GM19035 (cell line): Measurements from ENCODE around the gene MPHOSPH10.
"Not testable (repeated sequence)": the region's sequence is repeated elsewhere in the genome, so short reads cannot be mapped to it uniquely, and the experiment has no call there.

ENCODE experiments used
- ATAC-seq: cut with Tn5 transposase; IDR thresholded peaks from one replicate; pipeline ENCODE4 v1.9.1; 2021; ENCODE audit not compliant: unreplicated experiment

The MPHOSPH10 gene

DNA sequence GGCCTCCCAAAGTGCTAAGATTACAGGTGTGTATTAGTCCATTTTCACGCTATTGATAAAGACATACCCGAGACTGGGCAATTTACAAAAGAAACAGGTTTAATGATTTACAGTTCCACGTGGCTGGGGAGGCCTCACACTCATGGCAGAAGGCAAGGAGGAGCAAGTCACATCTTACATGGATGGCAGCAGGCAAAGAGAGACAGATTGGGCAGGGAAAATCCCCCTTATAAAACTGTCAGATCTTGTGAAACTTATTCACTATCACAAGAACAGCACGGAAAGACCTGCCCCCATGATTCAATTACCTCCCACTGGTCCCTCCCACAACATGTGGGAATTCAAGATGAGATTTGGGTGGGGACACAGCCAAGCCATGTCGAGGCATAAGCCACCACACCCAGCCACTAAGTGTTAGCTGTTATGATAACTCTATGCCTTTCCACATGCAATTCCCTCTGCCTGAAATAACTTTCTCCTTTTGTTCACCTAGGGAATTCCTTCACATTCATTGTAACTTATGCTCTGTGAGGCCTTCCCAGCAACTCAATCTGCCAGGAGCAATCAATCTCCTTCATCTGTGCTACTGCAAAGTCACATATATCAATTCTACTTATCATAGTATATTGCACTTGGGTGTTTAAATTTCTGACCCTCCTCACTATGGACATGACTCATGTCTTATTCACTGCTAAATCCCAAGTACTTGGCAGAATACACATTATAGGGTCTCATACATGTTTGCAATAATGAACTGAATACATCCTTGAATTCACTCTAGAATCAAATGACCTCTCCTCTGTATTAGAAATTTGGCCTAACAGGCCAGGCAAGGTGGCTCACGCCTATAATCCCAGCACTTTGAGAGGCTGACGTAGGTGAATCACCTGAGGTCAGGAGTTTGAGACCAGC is 7.8 kb upstream of the MPHOSPH10 start:
- no peak for ATAC-seq

DNA sequence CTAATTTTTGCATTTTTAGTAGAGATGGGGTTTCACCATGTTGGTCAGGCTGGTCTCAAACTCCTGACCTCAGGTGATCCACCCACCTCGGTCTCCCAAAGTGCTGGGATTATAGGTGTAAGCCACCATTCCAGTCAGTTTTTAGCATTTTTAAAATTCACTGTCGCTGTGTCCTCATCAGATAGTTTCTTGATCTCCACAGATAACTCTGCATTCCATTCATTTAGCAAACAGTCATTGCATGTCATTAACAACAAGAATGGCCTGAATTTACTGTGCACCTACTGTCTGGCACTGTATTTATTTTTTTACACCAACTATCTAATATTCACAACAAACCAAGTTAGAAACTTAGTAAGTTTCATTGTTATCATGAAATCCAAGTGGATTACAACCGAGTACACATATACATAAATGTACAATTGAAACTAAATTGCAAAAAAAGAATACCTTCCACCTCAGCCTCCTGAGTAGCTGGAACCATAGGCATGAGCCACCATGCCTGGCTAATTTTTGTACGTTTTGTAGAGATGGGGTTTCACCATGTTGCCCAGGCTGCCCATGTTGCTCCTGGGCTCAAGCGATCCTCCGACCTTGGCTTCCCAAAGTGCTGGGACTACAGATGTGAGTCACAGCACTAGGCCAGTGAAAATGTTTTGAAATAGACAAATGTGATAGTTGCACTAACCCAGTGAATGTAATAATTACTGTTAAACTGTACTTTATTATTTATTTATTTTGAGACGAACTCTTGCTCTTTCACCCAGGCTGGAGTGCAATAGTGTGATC is 4.7 kb upstream of the MPHOSPH10 start:
- ATAC-seq = no peak

DNA sequence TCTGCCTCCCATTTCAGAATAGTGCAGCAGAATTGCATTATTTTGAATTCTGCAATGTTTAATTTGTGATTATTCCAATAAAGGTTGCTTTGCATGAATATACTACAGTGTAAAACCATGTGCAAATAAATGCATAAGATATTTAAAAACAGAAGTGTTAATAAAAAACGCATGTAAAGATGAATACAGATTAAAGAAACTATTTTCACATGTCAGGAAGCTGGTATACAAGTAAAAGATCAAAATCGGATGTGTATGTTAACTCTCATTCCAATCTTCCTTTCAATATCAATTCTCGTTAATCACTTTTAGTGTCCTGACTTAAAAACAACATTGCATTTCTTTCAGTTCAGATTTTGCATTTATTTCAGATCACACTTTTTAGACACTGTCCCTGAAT is 3.5 kb upstream of the MPHOSPH10 start:
- no peak for ATAC-seq

DNA sequence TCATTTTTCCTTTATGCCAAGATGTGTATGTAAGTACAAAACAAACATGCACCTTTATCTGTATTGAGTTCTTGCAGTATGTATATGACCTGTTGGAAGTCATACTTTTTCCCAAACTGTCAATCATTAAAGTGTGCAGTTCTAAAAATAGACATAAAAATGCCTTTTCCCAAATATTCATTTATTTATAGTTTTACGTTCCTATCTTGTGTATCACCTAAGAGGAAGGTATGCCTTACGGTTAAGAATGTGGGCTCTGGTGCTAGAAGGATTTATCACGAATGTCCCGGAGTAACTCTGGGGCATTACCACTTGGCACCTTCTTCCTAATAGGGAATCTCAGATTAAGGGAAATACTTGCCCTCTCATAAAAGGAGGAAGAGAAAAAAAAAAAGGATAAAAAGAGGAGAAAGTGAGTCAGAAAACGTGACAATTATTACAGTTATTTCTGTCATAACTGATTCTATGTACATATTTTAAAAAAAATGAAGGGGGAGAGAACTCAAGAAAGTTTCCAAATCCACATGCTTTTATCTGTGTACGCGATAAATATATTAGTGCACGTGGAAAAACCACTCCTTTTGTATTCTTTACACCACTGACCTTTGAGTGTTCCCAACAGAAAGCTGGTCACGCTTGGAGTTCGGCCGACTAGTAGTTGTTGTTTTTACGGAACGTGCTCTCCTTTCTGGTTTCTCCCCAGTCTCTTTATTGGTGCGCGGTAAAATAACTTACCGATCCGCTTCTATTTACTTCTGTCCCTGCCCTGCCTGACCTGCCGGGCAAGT is 1.1 kb upstream of the MPHOSPH10 start:
- ATAC-seq = peak; percentile 12

DNA sequence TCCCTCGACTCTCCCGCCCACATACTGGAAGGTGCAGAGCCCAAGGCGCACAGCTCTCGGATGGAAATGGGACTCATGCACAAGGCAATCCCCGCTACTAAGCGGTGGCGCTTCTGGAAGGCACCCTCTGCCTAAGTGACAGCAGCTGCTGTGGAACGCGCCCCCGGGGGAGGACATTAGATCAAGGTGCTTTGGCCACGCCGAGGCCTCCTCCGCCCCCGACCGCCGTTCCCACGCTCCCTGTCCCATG is 607 bp upstream of the MPHOSPH10 start:
- peak; percentile 46 for ATAC-seq

DNA sequence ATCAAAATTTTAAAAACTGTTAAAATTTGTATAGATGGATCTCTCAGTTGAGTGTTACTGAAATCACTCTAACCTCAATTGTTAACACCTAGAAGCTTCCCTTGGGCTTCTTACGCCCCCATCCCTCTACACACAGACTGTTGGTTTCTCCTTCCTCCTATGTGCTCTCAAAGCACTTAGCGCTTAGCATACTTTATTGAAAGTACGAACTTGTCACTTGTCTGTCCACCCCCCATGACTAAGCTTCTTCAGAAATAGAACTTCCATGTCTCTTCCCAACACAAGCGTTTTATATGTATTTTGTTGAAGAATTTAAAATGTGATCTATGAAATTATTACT is 441 bp downstream of the MPHOSPH10 start:
- ATAC-seq = peak; percentile 25

DNA sequence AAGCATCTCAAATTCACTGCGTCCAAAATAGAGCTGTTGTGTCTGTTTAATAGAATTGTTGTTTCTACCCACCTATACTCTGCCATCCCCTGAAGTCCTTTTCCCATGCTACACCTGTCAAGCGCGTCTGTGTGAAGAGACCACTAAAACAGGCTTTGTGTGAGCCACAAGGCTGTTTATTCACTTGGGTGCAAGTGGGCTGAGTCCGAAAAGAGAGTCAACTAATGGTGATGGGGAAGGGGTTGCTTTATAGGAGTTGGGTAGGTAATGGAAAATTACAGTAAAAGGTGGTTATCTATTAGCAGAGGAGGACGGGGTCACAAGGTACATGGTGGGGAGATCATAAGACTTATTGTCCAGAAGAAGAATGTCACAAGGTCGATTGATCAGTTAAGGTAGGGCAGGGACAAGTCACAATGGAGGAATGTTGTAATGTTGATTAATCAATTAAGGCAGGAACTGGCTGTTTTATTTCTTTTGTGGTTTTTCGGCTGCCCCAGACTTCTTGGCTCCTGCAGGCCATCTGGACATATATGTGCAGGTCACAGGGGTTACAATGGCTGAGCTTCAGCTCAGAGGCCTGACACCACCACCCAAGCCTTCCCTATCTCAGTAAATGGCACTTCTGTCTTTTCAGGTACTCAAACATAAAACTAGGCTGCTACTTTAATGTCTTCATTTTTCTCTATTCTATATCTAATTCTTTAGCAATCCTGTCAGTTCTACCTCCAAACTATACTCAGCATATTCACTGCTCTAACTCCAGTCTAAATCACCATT is 1.1 kb downstream of the MPHOSPH10 start:
- not testable (repeated sequence) for ATAC-seq

DNA sequence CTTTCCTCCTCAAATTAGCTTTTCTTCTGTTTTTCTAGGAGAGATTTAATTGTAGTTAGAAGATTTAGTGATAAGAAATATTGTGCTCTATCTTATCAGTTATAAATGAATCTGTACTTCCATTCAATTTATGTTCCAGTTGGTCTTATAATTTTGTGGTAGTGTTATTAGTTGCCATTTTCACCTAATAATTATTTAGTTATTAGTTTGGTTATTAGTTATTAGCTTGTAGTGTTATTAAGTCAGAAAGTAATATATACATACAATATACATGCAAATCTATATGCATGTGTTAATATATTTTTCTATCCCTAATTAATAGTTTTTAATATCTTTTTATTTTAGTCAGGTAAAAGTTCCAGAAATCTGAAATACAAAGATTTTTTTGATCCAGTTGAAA is 3.2 kb downstream of the MPHOSPH10 start:
- no peak for ATAC-seq

DNA sequence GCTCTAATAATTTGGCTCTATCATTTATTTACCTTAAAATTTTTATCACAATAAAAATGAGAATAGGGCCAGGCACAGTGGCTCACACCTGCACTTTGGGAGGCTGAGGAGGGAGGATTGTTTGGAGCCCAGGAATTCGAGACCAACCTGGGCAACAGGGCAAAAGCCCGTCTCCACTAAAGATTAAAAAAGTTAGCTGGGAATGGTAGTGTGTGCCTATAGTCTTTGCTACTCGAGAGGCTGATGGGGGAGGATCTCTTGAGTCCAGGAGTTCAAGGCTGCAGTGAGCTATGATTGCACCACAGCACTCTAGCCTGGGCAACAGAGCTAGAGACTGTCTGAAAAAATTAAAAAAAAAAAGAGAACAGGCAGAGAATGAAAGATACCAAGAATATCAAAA is 5.7 kb downstream of the MPHOSPH10 start:
- ATAC-seq = no peak

DNA sequence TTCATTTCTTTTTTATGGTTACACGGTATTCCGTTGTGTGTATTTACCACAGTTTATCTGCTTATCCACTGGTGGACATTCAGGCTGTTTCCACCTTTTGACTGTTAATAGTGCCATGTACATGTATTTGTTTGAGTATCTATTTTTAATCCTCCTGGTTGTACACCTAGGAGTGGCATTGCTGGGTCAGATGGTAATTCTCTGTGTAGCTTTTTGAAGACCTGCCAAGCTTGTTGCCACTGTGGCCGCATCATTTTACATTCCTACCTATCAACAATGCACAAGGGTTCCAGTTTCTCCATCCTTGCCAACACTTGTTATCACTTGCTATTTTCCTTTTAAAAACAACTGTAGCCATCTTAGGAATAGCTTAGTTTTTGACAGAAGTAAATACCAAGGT is 13.3 kb downstream of the MPHOSPH10 start:
- no peak for ATAC-seq

DNA sequence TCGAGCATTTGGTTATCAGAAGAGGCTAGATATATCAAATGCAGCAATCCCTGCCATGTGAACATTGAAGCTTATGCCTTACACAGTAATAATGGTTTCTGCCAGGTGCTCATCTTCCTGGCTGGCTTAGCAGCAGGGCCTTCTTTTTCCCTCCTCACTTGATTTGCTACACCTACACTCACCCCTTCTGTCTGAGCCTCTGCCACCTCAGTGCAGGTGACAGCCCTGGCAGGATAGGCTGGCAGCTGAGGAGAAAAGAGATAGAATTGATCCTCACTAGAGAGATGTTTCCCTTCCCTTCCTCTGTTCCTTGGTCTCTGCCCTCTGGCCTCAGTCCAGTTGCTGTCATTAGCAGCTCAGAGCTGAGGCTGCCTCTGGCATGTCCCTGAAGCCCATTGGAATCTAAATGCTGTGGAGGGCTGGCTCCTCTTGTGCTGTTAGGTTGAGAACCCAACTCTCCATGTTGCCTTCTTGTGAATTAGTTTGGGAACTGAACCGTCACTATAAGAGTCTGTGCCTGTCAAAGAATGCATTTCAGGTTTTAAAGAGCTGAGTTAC is 18.2 kb downstream of the MPHOSPH10 start:
- no peak for ATAC-seq

DNA sequence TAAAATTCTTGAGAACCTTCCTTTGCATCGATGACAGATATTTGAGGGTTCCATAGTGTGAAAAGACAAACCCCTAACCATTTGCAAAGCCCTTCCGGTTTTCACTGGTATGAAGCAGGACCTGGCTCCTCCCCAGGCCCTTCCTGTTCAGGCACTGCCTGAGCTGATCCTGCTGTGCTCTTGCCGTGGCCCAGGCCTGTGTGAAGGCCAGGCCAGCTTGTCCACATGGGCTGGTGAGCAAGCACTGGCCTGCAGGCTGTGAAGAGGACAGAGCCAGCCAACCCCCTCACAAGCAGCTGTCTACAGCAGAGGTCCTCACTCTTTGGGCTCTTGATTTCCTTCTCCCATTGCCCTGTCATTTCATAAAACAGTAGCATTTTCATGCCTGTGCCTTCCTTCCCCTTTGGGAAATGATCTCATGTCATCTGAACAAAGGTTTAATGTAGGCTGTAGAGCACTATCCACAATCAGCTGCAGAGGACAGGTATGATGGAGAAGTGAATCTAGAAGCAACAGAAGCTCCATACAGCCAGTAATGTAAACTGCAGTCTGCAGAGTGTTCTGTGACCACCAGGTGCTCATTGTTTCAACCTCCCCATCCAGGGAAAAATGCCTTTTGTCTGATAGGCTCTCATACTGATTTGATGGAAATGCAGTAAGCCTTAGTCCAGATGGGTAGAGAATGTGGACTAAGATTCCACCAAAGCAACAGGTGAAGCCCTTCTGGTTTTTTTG is 19.8 kb downstream of the MPHOSPH10 start:
- no peak for ATAC-seq

DNA sequence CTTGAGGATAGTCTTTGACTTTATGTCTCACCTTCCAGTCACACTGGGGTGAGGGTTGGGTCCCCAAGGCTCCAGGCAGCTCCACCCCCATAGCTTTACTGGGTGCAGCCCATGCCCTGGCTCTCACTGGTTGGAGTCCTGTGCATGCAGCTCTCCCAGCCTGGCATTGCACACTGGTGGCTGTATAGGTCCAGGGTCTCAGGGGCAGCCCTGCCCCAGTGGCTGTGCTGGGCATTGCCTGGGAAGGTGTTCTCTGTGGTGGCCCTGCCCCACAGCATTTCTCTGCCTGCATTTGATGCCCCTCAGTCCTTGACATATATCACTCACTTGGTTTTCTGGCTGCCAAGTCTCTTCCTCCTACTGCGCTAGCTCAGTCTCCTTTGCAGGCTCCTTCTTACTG is 21.2 kb downstream of the MPHOSPH10 start:
- no peak for ATAC-seq

DNA sequence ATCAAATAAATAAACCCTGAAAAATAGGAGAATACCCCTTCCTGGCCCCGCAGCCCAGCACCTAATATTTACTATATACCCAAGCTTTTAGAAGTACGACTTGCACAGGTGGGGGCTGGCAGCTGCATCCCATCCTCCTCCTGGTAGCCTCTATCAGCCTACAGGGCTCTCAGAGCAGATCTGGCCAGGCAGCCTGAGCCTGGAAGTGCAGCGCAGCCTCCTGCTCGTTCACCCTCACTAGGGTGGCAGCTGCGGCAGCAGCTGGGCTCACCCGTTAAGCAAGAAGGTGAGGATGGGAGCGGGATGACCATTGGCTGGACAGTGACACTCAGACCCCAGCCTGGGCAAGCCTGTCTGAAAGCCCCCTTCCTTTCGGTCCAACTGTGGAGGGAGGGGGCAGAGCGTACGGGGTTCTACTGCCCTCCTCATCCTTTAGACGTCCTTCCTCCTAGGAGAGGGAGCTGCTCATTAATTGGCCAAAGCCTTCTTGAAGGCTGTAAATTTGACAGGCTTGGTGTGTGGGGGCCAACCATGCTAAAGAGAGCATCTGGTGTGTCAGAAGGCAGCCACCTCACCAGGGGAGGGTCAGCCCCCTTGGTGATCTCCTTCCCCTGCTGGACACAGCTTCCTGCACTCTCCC is 23.3 kb downstream of the MPHOSPH10 start:
- ATAC-seq = no peak

DNA sequence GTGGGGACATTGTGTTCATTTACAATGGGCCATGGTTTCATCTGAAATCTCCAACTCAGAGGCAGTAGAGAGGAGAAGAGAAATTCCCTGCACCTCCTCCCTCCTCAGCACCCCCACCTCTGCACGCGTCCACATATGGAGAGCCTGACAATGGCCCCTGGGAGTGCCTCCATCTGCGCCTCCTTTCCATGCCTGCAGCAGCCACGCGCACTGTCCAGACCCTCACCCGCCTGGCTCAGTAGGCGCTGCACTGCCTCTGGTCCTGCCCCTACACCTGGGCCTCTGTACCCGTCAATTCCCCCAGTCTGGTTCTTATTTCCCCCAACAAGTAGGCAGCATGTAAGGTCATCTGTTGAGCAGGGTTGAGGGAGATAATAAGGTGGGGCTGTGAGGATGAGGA is 23.8 kb downstream of the MPHOSPH10 start:
- ATAC-seq = no peak

DNA sequence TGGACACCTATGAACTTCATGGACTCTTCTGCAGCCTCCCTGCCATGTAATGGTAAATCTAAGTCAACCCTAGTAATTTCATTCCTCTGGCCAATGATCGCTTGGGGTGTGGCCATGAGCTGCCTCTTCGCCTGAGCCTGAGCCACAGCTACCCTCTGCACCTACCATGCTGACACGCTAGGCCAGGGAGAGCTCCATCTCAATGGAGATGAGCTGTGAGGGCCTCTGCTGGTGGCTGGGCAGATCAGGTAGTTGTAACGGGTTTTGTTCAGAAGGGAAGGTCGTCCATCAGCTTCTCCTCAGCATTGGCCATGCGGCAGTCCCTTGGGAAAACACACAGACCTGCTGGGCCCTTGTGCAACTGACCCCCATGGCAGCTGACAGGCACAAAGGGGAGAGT is 24.4 kb downstream of the MPHOSPH10 start:
- ATAC-seq = peak; percentile 71

DNA sequence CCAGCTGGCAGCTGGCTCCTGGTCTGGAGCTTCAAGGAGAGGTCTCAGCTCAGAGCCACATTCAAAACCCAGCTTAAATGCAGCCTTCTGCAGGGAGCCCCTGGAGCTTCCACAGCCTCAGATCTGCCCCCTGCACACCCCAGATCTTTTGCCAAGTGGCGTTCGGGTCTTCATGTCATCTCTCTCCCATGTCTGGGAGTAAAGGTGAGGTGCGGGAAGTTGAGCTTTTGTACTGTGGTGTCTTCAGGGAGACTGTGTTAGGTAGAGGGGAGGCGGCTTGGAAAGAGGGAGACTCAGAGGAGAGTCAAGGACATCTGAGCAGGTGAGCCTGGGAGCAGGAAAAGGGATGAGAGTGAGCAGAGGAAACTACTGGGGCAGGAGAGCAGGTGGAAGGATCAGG is 25.4 kb downstream of the MPHOSPH10 start:
- ATAC-seq = no peak

DNA sequence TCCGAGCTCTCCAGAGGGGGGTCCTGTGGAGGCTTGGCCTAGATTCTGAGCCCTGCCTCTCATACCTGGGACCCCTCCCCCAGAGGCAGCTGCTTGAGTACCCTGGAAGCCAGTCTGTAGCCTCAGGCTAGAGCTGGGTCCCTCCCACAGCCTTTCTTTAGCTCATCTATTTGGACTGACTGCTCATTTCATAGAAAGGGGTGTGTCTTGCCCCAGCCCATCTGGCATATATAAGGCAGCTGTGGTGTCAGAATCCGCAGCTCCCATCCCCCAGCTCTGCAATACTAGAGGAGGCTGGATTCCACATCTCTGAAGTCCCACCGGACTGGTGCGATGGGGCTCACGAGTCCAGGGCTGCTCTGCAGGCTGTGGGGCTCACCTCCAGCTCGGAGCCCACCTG is 26.1 kb downstream of the MPHOSPH10 start:
- ATAC-seq = no peak

DNA sequence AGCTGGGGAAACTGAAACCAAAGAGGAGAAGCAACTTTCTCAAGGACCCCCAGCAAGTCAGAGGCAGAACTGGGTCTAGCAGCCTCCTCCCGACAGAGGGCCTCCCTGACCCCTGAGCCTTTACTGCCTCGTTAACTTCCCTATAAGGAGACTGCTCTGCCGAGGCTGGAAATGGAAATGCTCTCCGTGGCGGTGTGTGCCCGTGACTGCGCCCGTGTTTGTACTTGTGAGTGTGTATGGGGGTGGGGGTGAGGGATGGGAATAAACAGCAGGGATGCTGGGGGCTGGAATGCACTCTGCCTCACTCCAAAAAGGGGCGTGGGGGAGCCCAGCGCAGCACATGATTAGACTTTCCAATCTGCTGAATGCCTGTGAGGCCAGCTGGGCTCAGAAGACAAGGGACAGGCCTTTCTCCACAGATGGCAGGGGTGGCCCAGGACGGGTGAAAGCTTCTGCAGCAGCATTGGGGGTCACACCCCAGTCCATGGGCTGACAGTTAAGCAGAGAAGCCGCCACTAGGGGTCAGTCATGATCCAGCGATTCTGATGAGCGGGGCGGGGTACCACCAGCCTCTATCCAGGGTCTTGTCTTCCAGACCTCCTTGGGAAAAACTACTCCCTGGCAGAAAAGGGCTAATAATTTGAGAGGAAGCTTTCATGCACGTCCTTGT is 26.8 kb downstream of the MPHOSPH10 start:
- peak; percentile 58 for ATAC-seq
